Endodermal cell (in vitro differentiated cells): ENCODE data around the gene KCNH6. TPM values are rescaled to one million over a fixed set of nuclear protein-coding genes. Genes with fewer than 3 reads are reported as not detected.

Experiments
- DNase-seq: peaks from one replicate; pipeline ENCODE4 v3.0.0-alpha.2; 2017
- H3K27ac ChIP-seq: 2 replicates; pipeline ENCODE4 v1.5.1; 2013; ENCODE audit warnings: mild to moderate bottlenecking, low read depth, low read length, moderate library complexity
- H3K27me3 ChIP-seq: 2 replicates; pipeline ENCODE4 v1.6.1; 2013; ENCODE audit warnings: mild to moderate bottlenecking, low read length, moderate library complexity; ENCODE audit not compliant: insufficient read depth, control insufficient read depth, poor library complexity, severe bottlenecking
- H3K36me3 ChIP-seq: 2 replicates; pipeline ENCODE4 v1.7.0; 2013; ENCODE audit warnings: mild to moderate bottlenecking, low read length, moderate library complexity; ENCODE audit not compliant: control insufficient read depth, insufficient read depth
- H3K4me1 ChIP-seq: one replicate; pipeline ENCODE4 v1.7.0; 2013; ENCODE audit warnings: low read length; ENCODE audit not compliant: control insufficient read depth, insufficient read depth
- H3K4me3 ChIP-seq: 2 replicates; pipeline ENCODE4 v1.5.1; 2013; ENCODE audit warnings: mild to moderate bottlenecking, low read length, moderate library complexity
- H3K9ac ChIP-seq: 2 replicates; pipeline ENCODE4 v1.6.1; 2013; ENCODE audit warnings: mild to moderate bottlenecking, low read length, moderate library complexity; ENCODE audit not compliant: poor library complexity, severe bottlenecking; ENCODE audit errors: extremely low read depth
- H3K9me3 ChIP-seq: 2 replicates; pipeline ENCODE4 v1.6.1; 2013; ENCODE audit warnings: mild to moderate bottlenecking, low read length, moderate library complexity; ENCODE audit not compliant: control insufficient read depth
- H3K27ac Mint-ChIP-seq: 2 replicates; pipeline ENCODE4 v1.8.0; 2020; ENCODE audit warnings: mixed read lengths
- H3K27me3 Mint-ChIP-seq: 2 replicates; pipeline ENCODE4 v1.8.0; 2021; ENCODE audit warnings: mild to moderate bottlenecking, mixed read lengths; ENCODE audit not compliant: insufficient read depth
- H3K36me3 Mint-ChIP-seq: 2 replicates; pipeline ENCODE4 v1.8.0; 2020; ENCODE audit warnings: low read depth, mixed read lengths
- H3K4me1 Mint-ChIP-seq: 2 replicates; pipeline ENCODE4 v1.8.0; 2020; ENCODE audit warnings: mixed read lengths
- H3K4me3 Mint-ChIP-seq: 2 replicates; pipeline ENCODE4 v1.8.0; 2020; ENCODE audit warnings: mild to moderate bottlenecking, moderate library complexity, mixed read lengths
- H3K9me3 Mint-ChIP-seq: 2 replicates; pipeline ENCODE4 v1.8.0; 2020; ENCODE audit warnings: mild to moderate bottlenecking, mixed read lengths
- CTCF ChIP-seq: fragments of 200-600 bp; sonication (generic); conservative IDR thresholded peaks from 2 replicates; pipeline ENCODE4 v1.5.0; 2021; ENCODE audit warnings: antibody characterized with exemption, mild to moderate bottlenecking
- WGBS, 2 experiments: methylation state at CpG; one replicate each; pipeline versions ENCODE4 v1.1.5 to v1.1.7; 2013; ENCODE audit warnings: missing lambda C conversion rate in 2 of 2, mixed read lengths in 1 of 2; ENCODE audit not compliant: insufficient coverage in 1 of 2, insufficient read length in 1 of 2; 5-methylcytosine and 5-hydroxymethylcytosine counted together
- total RNA-seq, 2 donors: library from RNA; stranded (reverse); fragmentation: NEBNext Ultra II Directional in 1 of 2; extraction: Animal tissue kit (Norgen Biotek cat#: 25700) in 1 of 2; gene quantifications; 2 replicates in 1 of 2; 3 replicates in 1 of 2; pipeline ENCODE4 v1.2.1, GENCODE V29; 2021

The KCNH6 gene
- total RNA-seq, 2 donors from 2014 or later, result 0.79 to 0.95 TPM

GRCh38 chr17:63480192-63480784, 42.9 kb upstream of the KCNH6 start:
- WGBS, 2 experiments, result 93 to 95% methylated on average over 8 to 21 of the region's 21 CpGs
- Histone ChIP-seq H3K27ac (no peak overlapping the region), H3K9me3 (no peaks in the 10 kb centered on the region), H3K4me1 (peaks cover 2% of the 10 kb centered on the region), H3K9ac (no peak overlapping the region), H3K27me3 (peaks cover 26% of the 10 kb centered on the region), H3K36me3 (no peaks in the 10 kb centered on the region), H3K4me3 (no peak overlapping the region)
- no peaks in the 10 kb centered on the region for H3K9me3 Mint-ChIP-seq
- no peaks in the 10 kb centered on the region for H3K36me3 Mint-ChIP-seq
- peaks cover 15% of the 10 kb centered on the region for H3K4me1 Mint-ChIP-seq
- H3K27ac Mint-ChIP-seq, result no peak overlapping the region
- H3K27me3 Mint-ChIP-seq, result peaks cover 25% of the 10 kb centered on the region
- no peak overlapping the region for H3K4me3 Mint-ChIP-seq
- TF ChIP-seq CTCF, result no peak
- DNase-seq, result peak; percentile 41

- 89 to 92% methylated on average over 3 to 11 of the region's 11 CpGs for WGBS, 2 experiments
- TF ChIP-seq CTCF, result no peak
- H3K27me3 Mint-ChIP-seq, result peaks cover 19% of the 10 kb centered on the region
- Histone ChIP-seq H3K27me3 (peaks cover 19% of the 10 kb centered on the region), H3K9me3 (no peaks in the 10 kb centered on the region), H3K4me1 (peaks cover 2% of the 10 kb centered on the region), H3K36me3 (no peaks in the 10 kb centered on the region), H3K9ac (no peak overlapping the region), H3K27ac (no peak overlapping the region), H3K4me3 (no peak overlapping the region)
- peak; percentile 53 for DNase-seq
- H3K27ac Mint-ChIP-seq, result no peak overlapping the region
- H3K36me3 Mint-ChIP-seq, result no peaks in the 10 kb centered on the region
- H3K9me3 Mint-ChIP-seq, result no peaks in the 10 kb centered on the region
- peaks cover 10% of the 10 kb centered on the region for H3K4me1 Mint-ChIP-seq
- H3K4me3 Mint-ChIP-seq, result no peak overlapping the region
These were observed 42.2 kb upstream of the KCNH6 start for GRCh38 chr17:63480826-63481487.

GRCh38 chr17:63481488-63481870, 41.7 kb upstream of the KCNH6 start:
- H3K27me3 Mint-ChIP-seq, result peaks cover 16% of the 10 kb centered on the region
- H3K9ac ChIP-seq, result no peak overlapping the region
- H3K9me3 Mint-ChIP-seq, result no peaks in the 10 kb centered on the region
- H3K27ac ChIP-seq, result no peak overlapping the region
- DNase-seq, result peak; percentile 44
- H3K4me1 Mint-ChIP-seq, result peaks cover 7% of the 10 kb centered on the region
- H3K4me1 ChIP-seq, result peaks cover 2% of the 10 kb centered on the region
- H3K27ac Mint-ChIP-seq, result no peak overlapping the region
- H3K27me3 ChIP-seq, result peaks cover 15% of the 10 kb centered on the region
- H3K36me3 Mint-ChIP-seq, result no peaks in the 10 kb centered on the region
- no peak overlapping the region for H3K4me3 ChIP-seq
- no peaks in the 10 kb centered on the region for H3K36me3 ChIP-seq
- no peak overlapping the region for H3K4me3 Mint-ChIP-seq
- TF ChIP-seq CTCF, result no peak
- 91 to 94% methylated on average over 12 to 16 of the region's 16 CpGs for WGBS, 2 experiments
- H3K9me3 ChIP-seq, result no peaks in the 10 kb centered on the region
